Left renal cortex interstitium (tissue), 4 donors: ENCODE measurements around the gene BIRC2. TPM values are rescaled to one million over a fixed set of nuclear protein-coding genes. Genes with fewer than 3 reads are reported as not detected.
"Not testable (repeated sequence)": the region's sequence is repeated elsewhere in the genome, so short reads cannot be mapped to it uniquely, and the experiment has no call there.

ENCODE experiments used
- DNase-seq, 4 donors: peaks; one replicate each; pipeline ENCODE4 v3.0.0-alpha.2; 2013; ENCODE audit warnings: low read depth in 4 of 4, low spot score in 2 of 4, missing footprints in 1 of 4
- polyA plus RNA-seq, 4 donors: library from polyadenylated mRNA; unstranded; fragments of 120-200 nt; gene quantifications; one replicate each; pipeline ENCODE4 v1.2.1, GENCODE V29; 2013; ENCODE audit not compliant: insufficient read length in 4 of 4

The BIRC2 gene
- polyA plus RNA-seq, 4 donors = 67.8 to 96.4 (median 82.8) TPM

GRCh38 chr11:102320679-102321078, 26.3 kb upstream of the BIRC2 start:
- DNase-seq = no peak

- no peak for DNase-seq
Observed at GRCh38 chr11:102322560-102322959, 24.5 kb upstream of the BIRC2 start.

- DNase-seq = no peak
Observed at GRCh38 chr11:102323542-102324251, 23.3 kb upstream of the BIRC2 start.

GRCh38 chr11:102325088-102325487, 21.9 kb upstream of the BIRC2 start:
- no peak for DNase-seq

GRCh38 chr11:102328748-102329147, 18.3 kb upstream of the BIRC2 start:
- DNase-seq = no peak

- DNase-seq = no peak
Observed at GRCh38 chr11:102330231-102330630, 16.8 kb upstream of the BIRC2 start.

- no peak for DNase-seq
Observed at GRCh38 chr11:102331341-102331740, 15.7 kb upstream of the BIRC2 start.

- DNase-seq = no peak
Observed at GRCh38 chr11:102332611-102332994, 14.4 kb upstream of the BIRC2 start.

- no peak for DNase-seq
Observed at GRCh38 chr11:102338479-102339010, 8.5 kb upstream of the BIRC2 start.

GRCh38 chr11:102341311-102341710, 5.7 kb upstream of the BIRC2 start:
- DNase-seq = not testable (repeated sequence)

GRCh38 chr11:102341844-102342318, 5.1 kb upstream of the BIRC2 start:
- peak; percentile 47 to 81 (median 57) for DNase-seq

GRCh38 chr11:102343809-102344208, 3.2 kb upstream of the BIRC2 start:
- DNase-seq = no peak

- peak in 1 of 4 donors; percentile 6 for DNase-seq
Observed at GRCh38 chr11:102345904-102346303, 1.1 kb upstream of the BIRC2 start.

- DNase-seq = peak in 2 of 4 donors; percentile 38
Observed at GRCh38 chr11:102346456-102346747, 612 bp upstream of the BIRC2 start.

GRCh38 chr11:102347462-102348370, 702 bp downstream of the BIRC2 start:
- peak; percentile 41 to 59 (median 55) for DNase-seq

- DNase-seq = no peak
Observed at GRCh38 chr11:102357116-102357515, 10.1 kb downstream of the BIRC2 start.

GRCh38 chr11:102359372-102359771, 12.4 kb downstream of the BIRC2 start:
- no peak for DNase-seq

- DNase-seq = no peak
Observed at GRCh38 chr11:102360681-102361080, 13.7 kb downstream of the BIRC2 start.

- DNase-seq = no peak
Observed at GRCh38 chr11:102361086-102362031, 14.3 kb downstream of the BIRC2 start.

GRCh38 chr11:102364991-102365390, 18.0 kb downstream of the BIRC2 start:
- no peak for DNase-seq
